K562 treated with DMSO at 1 percent for 48 hours (cell line): ENCODE data around the gene INSIG2. TPM values are rescaled to one million over a fixed set of nuclear protein-coding genes. Genes with fewer than 3 reads are reported as not detected.

Experiments used
- total RNA-seq: library from RNA; unstranded; fragments of 300-600 nt; gene quantifications from 2 replicates; pipeline ENCODE4 v1.2.3, GENCODE V29; 2022; ENCODE audit warnings: low replicate concordance; ENCODE audit errors: extremely low read depth

INSIG2 gene
- not detected in 2 replicates for total RNA-seq

GRCh38 chr2:118088051-118089024 lies at the start of gene INSIG2:
TSS of gene INSIG2 (plus strand) at chr2:118088471. CDS start at chr2:118096557, 8,086 bp downstream.

Other genes starting within 250 kb of the INSIG2 start
- gene CCDC93, start 74.4 kb upstream of the INSIG2 start, total RNA-seq = not detected in 2 replicates